Uterus (tissue), 4 donors: ENCODE data around the gene OBSCN. TPM values are rescaled to one million over a fixed set of nuclear protein-coding genes. Genes with fewer than 3 reads are reported as not detected.
"Not testable (repeated sequence)": the region's sequence is repeated elsewhere in the genome, so short reads cannot be mapped to it uniquely, and the experiment has no call there.

ENCODE experiments used
- DNase-seq, 2 donors: peaks; one replicate each; pipeline ENCODE4 v3.0.0-alpha.2; 2019 to 2020
- H3K27ac ChIP-seq, 2 donors: fragments of 200-600 bp; sonication (generic); 1 replicate in 1 of 2; 2 replicates in 1 of 2; pipeline ENCODE4 v1.5.1; 2016 to 2018
- H3K27me3 ChIP-seq, 2 donors: fragments of 200-600 bp; sonication (generic); one replicate each; pipeline ENCODE4 v1.5.1; 2018 to 2019; ENCODE audit warnings: control low read depth in 1 of 2
- H3K36me3 ChIP-seq, 2 donors: fragments of 200-600 bp; sonication (generic); one replicate each; pipeline ENCODE4 v1.5.1; 2019; ENCODE audit warnings: control low read depth in 1 of 2
- H3K4me1 ChIP-seq, 2 donors: fragments of 200-600 bp; sonication (generic); one replicate each; pipeline ENCODE4 v1.5.1; 2018 to 2019; ENCODE audit warnings: control low read depth in 1 of 2
- H3K4me3 ChIP-seq, 2 donors: fragments of 200-600 bp; sonication (generic); 1 replicate in 1 of 2; 2 replicates in 1 of 2; pipeline ENCODE4 v1.5.1; 2018 to 2019; ENCODE audit warnings: mild to moderate bottlenecking in 1 of 2
- H3K9me3 ChIP-seq, 2 donors: fragments of 200-600 bp; sonication (generic); one replicate each; pipeline ENCODE4 v1.5.1; 2019; ENCODE audit warnings: control low read depth in 1 of 2
- POLR2A ChIP-seq, 2 donors: fragments of 450-650 bp; IDR thresholded peaks; one replicate each; pipeline ENCODE4 v1.6.1; 2016; ENCODE audit warnings: antibody characterized with exemption in 2 of 2, mild to moderate bottlenecking in 1 of 2, moderate library complexity in 1 of 2
- intact Hi-C: fragments of 100-400 bp; cut with DNase I; formaldehyde crosslinking; loops from one replicate; pipeline ENCODE4 v1.15.1; 2023; ENCODE audit warnings: low total_unique reads
- total RNA-seq, 4 donors: library from RNA; depleted of rRNA in 3 of 4; stranded (reverse); fragments of >200 nt in 3 of 4; gene quantifications; one replicate each; pipeline versions ENCODE4 v1.1.0 to v1.2.4, GENCODE V29; 2014 to 2023
- TF ChIP-seq, protein P1 (sequence below), 4 experiments: fragments of 200-600 bp in 2 of 4; fragments of 450-650 bp in 2 of 4; sonication (generic) in 2 of 4; IDR thresholded peaks; one replicate each; pipeline ENCODE4 v1.5.1; 2016 to 2019; ENCODE audit warnings: antibody characterized with exemption in 4 of 4, mild to moderate bottlenecking in 2 of 4, moderate library complexity in 1 of 4
- donor health status: DM: yes; HTN: yes; CAD: no.

The OBSCN gene
- total RNA-seq, 4 donors from 2014 or later, result 5.9 to 53.2 (median 22.4) TPM

DNA sequence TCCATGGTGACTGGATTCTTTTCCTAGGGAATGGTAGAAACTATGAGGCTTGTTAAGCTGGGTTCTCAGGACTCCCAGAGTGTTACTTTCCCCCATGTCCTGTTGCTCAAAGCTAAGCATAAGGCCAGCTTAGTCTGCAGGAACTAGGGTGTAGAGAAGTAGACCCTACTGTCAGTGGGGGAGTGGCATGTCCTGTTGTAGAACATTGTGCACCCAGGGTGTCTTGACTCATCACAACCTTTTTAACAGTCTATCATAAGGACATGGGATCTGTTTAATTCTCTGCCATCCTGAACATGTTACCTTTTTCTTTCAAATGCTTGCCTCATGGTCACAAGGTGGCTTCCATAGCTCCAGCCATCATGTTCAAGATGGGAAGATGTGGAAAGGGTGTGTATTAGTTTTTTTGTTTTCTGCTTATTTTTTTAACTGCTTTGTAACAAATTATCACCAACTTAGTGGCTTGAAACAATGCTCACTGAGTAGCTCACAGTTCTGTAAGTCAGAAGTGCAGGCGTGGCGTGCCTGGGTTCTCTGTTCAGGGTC lies 17.4 kb downstream of the OBSCN start:
- Histone ChIP-seq H3K27me3 (no peaks in the 10 kb centered on the region), H3K27ac (no peak overlapping the region), H3K4me3 (no peak overlapping the region), H3K36me3 (no peaks in the 10 kb centered on the region), H3K4me1 (no peaks in the 10 kb centered on the region), H3K9me3 (peaks cover 0 to 9% of the 10 kb centered on the region in 2 donors)
- intact Hi-C loops, result no loop called here
- TF ChIP-seq, protein P1, sequence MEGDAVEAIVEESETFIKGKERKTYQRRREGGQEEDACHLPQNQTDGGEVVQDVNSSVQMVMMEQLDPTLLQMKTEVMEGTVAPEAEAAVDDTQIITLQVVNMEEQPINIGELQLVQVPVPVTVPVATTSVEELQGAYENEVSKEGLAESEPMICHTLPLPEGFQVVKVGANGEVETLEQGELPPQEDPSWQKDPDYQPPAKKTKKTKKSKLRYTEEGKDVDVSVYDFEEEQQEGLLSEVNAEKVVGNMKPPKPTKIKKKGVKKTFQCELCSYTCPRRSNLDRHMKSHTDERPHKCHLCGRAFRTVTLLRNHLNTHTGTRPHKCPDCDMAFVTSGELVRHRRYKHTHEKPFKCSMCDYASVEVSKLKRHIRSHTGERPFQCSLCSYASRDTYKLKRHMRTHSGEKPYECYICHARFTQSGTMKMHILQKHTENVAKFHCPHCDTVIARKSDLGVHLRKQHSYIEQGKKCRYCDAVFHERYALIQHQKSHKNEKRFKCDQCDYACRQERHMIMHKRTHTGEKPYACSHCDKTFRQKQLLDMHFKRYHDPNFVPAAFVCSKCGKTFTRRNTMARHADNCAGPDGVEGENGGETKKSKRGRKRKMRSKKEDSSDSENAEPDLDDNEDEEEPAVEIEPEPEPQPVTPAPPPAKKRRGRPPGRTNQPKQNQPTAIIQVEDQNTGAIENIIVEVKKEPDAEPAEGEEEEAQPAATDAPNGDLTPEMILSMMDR (IDR thresholded peaks at IDR 0.05), result no peak
- no peak for TF ChIP-seq POLR2A (IDR thresholded peaks at IDR 0.05)
- no peak for DNase-seq

DNA sequence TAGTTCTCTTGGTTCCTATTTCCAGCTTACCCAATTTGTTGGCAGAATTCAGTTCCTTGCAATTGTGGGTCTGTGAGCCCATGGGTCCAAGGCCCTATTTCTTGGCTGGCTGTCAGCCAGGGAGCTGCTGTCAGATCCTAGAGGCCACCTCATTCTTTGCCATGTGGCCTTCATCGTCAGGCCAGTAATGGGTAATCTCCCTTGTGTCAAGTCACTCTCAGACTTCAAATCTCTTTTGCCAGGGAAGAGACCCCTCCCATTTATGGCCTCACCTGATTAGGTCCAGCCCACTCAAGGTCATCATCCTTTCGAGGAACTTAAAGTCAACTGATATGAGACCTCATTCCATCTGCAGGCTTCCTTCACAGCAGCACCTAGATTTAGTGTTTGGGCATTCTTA lies 17.9 kb downstream of the OBSCN start:
- TF ChIP-seq, protein P1 (IDR thresholded peaks at IDR 0.05), result no peak
- no peak for TF ChIP-seq POLR2A (IDR thresholded peaks at IDR 0.05)
- H3K9me3 ChIP-seq, result peaks cover 0 to 9% of the 10 kb centered on the region in 2 donors
- no peak for DNase-seq
- intact Hi-C loops, result no loop called here
- H3K4me3 ChIP-seq, result no peak overlapping the region
- no peaks in the 10 kb centered on the region for H3K36me3 ChIP-seq
- H3K27me3 ChIP-seq, result no peaks in the 10 kb centered on the region
- H3K4me1 ChIP-seq, result no peaks in the 10 kb centered on the region
- no peak overlapping the region for H3K27ac ChIP-seq

DNA sequence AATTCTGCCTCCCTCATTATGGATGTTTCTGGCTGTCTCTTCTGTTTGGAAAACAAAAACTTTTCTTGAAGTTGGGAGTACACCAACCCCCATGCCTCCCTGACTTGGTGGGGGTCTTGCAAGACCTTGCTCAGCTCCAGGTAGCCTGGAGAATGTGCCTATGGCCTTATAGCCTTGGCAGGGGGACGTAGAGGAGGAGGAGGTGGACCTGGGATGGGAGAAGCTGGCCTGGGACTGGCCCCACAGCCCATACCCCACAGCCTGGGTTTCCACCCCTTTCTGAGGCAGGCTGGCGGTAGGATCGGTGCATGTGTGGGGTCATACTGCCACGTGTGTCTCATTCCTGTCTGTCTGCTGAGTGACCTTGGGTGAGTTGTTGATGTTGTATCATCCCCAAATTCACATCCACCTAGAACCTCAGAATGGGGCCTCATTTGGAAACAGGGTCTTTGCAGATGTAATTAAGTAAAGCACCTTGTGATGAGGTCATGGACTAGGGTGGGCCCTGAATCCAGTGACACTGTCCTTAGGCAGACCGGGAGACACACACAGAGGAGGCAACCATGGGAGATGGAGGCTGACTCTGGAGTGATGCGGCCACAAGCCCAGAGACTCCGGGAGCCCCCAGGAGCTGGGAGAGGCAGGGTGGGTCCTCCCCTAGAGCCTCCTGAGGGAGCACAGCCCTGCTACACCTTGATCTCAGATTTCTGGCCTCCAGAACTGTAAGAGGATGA lies 18.5 kb downstream of the OBSCN start:
- DNase-seq, result no peak
- TF ChIP-seq, protein P1 (IDR thresholded peaks at IDR 0.05), result no peak
- TF ChIP-seq POLR2A (IDR thresholded peaks at IDR 0.05), result no peak
- intact Hi-C loops, result no loop called here
- Histone ChIP-seq H3K36me3 (no peaks in the 10 kb centered on the region), H3K9me3 (peaks cover 0 to 9% of the 10 kb centered on the region in 2 donors), H3K27me3 (no peaks in the 10 kb centered on the region), H3K4me3 (no peak overlapping the region), H3K27ac (no peak overlapping the region), H3K4me1 (no peaks in the 10 kb centered on the region)

DNA sequence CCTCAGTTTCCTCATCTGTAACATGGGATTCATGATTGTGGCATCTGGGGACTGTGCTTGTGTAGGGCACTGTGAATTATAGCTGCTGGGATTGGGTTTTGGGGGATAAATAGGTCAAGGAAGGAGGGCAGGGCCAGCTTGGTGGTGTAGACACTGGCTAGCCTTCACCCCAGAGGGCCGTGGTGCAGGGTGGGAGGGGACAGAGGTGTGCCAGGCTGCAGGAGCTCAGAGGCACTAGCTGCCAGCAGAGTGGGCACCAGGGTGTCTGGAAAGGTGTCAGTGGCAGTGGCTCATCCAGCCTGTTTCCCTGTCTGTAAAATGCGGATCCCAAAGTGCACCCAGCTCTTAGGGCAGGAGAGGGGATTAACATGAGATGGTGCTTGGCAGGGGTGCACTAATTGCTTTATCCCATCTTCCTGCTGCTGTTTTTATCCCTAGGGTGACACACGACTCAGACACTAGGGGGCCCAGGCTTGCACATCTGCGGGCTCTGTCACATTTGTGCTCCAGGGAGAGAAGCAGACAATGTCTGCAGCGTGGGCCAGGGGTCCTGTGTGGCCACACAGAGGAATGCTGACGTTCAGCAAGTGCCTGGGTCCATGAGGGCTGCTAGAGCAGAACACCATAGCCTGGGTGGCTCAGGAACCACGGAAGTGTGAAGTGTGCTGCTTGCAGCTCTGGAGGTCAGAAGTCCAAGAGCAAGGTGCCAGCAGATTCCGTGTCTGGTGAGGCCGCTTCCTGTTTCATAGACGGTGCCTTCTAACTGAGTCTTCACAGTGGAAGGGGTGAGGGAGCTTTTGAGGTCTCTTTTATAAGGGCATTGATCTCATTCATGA lies 19.3 kb downstream of the OBSCN start:
- DNase-seq, result no peak
- no peak overlapping the region for H3K27ac ChIP-seq
- peaks cover 0 to 9% of the 10 kb centered on the region in 2 donors for H3K9me3 ChIP-seq
- H3K4me3 ChIP-seq, result no peak overlapping the region
- H3K27me3 ChIP-seq, result no peaks in the 10 kb centered on the region
- TF ChIP-seq, protein P1 (IDR thresholded peaks at IDR 0.05), result no peak
- no peak for TF ChIP-seq POLR2A (IDR thresholded peaks at IDR 0.05)
- H3K4me1 ChIP-seq, result no peaks in the 10 kb centered on the region
- intact Hi-C loops, result no loop called here
- no peaks in the 10 kb centered on the region for H3K36me3 ChIP-seq

DNA sequence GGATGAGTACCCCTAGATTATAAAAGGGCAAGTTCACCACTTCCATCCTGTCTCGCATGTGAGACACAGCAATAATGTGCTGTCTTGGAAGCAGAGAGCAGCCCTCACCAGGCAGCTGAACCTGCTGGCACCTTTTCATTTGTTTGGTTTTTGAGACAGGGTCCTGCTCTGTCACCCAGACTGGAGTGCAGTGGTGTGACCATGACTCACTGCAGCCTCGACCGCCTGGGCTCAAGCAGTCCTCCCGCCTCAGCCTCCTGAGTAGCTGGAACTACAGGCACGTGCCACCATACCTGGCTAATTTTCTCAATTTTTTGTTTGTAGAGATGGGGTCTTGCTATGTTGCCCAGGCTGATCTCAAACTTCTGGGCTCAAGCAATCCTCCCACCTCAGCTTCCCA lies 20.3 kb downstream of the OBSCN start:
- H3K4me1 ChIP-seq, DNase-seq, H3K36me3 ChIP-seq, H3K4me3 ChIP-seq, H3K27ac ChIP-seq, intact Hi-C loops, H3K9me3 ChIP-seq, H3K27me3 ChIP-seq: not testable (repeated sequence)
